Measurements from ENCODE around the gene CHAD. TPM values are rescaled to one million over a fixed set of nuclear protein-coding genes. Genes with fewer than 3 reads are reported as not detected.

Gene CHAD
- total and polyA plus RNA-seq, 2 of the 13 experiments (the other 11 are each of a cell fraction or from before 2014, with no cell fraction given) = 1.4 TPM; not detected in 1

GRCh38 chr17:50505591-50506130, 37.0 kb upstream of the CHAD start (continued):
- TF ChIP-seq NR1H2 (CRISPR knock-in tag; IDR thresholded peaks at IDR 0.05; ENCODE audit: borderline replicate concordance, low read depth) (no peak), LRRFIP1 (CRISPR knock-in tag; conservative IDR thresholded peaks at IDR 0.05) (no peak), SIX1 (CRISPR knock-in tag; IDR thresholded peaks at IDR 0.05; ENCODE audit: borderline replicate concordance) (no peak), KMT2A (CRISPR knock-in tag; IDR thresholded peaks at IDR 0.05) (no peak), THAP11 (CRISPR knock-in tag; IDR thresholded peaks at IDR 0.05) (no peak), SSRP1 (CRISPR knock-in tag; IDR thresholded peaks at IDR 0.05) (no peak), ZNF24 (IDR thresholded peaks at IDR 0.05) (no peak), CENPX (CRISPR knock-in tag; IDR thresholded peaks at IDR 0.05) (no peak), ZBTB7B (CRISPR knock-in tag; IDR thresholded peaks at IDR 0.05) (0 out of 2 replicates have a peak, but pooled peaks have one; percentile 32), FOXM1 (CRISPR knock-in tag; IDR thresholded peaks at IDR 0.05) (no peak), ZMAT3 (CRISPR knock-in tag; conservative IDR thresholded peaks at IDR 0.05) (no peak), POLR2AphosphoS2 (IDR thresholded peaks at IDR 0.05; ENCODE audit: low read depth, low read length) (no peak), BORCS8-MEF2B (CRISPR knock-in tag; IDR thresholded peaks at IDR 0.05) (no peak), ZSCAN29 (CRISPR knock-in tag; conservative IDR thresholded peaks at IDR 0.05) (no peak), ZNF230 (CRISPR knock-in tag; IDR thresholded peaks at IDR 0.05) (no peak), SKI (IDR thresholded peaks at IDR 0.05; ENCODE audit: partially characterized antibody) (no peak), ZNF501 (CRISPR knock-in tag; IDR thresholded peaks at IDR 0.05) (0 out of 2 replicates have a peak, but pooled peaks have one; percentile 16), MXD1 (CRISPR knock-in tag; IDR thresholded peaks at IDR 0.05) (0 out of 2 replicates have a peak, but pooled peaks have one; percentile 24), HIVEP1 (CRISPR knock-in tag; IDR thresholded peaks at IDR 0.05) (peak; percentile 59; the same call in 1 of the 2 replicates), ZSCAN5A (CRISPR knock-in tag; IDR thresholded peaks at IDR 0.05; ENCODE audit: borderline replicate concordance) (no peak)
- TF ChIP-seq, protein P1, sequence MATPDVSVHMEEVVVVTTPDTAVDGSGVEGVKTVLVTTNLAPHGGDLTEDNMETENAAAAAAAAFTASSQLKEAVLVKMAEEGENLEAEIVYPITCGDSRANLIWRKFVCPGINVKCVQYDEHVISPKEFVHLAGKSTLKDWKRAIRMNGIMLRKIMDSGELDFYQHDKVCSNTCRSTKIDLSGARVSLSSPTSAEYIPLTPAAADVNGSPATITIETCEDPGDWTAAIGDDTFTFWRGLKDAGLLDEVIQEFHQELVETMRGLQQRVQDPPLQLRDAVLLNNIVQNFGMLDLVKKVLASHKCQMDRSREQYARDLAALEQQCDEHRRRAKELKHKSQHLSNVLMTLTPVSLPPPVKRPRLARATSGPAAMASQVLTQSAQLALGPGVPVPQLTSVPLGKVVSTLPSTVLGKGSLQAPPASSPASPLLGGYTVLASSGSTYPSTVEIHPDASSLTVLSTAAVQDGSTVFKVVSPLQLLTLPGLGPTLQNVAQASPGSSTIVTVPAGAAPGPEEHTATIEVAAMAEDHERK (CRISPR knock-in tag; IDR thresholded peaks at IDR 0.05; ENCODE audit: low read depth) = no peak
- TF ChIP-seq, protein P2, sequence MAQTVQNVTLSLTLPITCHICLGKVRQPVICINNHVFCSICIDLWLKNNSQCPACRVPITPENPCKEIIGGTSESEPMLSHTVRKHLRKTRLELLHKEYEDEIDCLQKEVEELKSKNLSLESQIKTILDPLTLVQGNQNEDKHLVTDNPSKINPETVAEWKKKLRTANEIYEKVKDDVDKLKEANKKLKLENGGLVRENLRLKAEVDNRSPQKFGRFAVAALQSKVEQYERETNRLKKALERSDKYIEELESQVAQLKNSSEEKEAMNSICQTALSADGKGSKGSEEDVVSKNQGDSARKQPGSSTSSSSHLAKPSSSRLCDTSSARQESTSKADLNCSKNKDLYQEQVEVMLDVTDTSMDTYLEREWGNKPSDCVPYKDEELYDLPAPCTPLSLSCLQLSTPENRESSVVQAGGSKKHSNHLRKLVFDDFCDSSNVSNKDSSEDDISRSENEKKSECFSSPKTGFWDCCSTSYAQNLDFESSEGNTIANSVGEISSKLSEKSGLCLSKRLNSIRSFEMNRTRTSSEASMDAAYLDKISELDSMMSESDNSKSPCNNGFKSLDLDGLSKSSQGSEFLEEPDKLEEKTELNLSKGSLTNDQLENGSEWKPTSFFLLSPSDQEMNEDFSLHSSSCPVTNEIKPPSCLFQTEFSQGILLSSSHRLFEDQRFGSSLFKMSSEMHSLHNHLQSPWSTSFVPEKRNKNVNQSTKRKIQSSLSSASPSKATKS (CRISPR knock-in tag; IDR thresholded peaks at IDR 0.05) = no peak
